HG03439 (cell line): ENCODE results near the gene ADAMTSL5.
"Not testable (repeated sequence)": the region's sequence is repeated elsewhere in the genome, so short reads cannot be mapped to it uniquely, and the experiment has no call there.

Source experiments
- ATAC-seq: cut with Tn5 transposase; IDR thresholded peaks from one replicate; pipeline ENCODE4 v1.9.1; 2021; ENCODE audit warnings: mild to moderate bottlenecking, moderate library complexity; ENCODE audit not compliant: unreplicated experiment

The ADAMTSL5 gene

GRCh38 chr19:1531587-1531986 is 18.8 kb upstream of the ADAMTSL5 start:
- ATAC-seq = no peak

GRCh38 chr19:1530856-1531255 is 18.0 kb upstream of the ADAMTSL5 start:
- ATAC-seq = not testable (repeated sequence)

GRCh38 chr19:1529430-1529816 is 16.6 kb upstream of the ADAMTSL5 start:
- ATAC-seq = no peak

- no peak for ATAC-seq
Measured at GRCh38 chr19:1528596-1529429, 16.0 kb upstream of the ADAMTSL5 start.

- ATAC-seq = no peak
Measured at GRCh38 chr19:1527650-1528309, 15.0 kb upstream of the ADAMTSL5 start.

- ATAC-seq = no peak
Measured at GRCh38 chr19:1526979-1527649, 14.3 kb upstream of the ADAMTSL5 start.

GRCh38 chr19:1526066-1526778 is 13.4 kb upstream of the ADAMTSL5 start:
- ATAC-seq = no peak

GRCh38 chr19:1525343-1525742 is 12.5 kb upstream of the ADAMTSL5 start:
- ATAC-seq = no peak

GRCh38 chr19:1524972-1525325 is 12.1 kb upstream of the ADAMTSL5 start:
- ATAC-seq = no peak

- ATAC-seq = no peak
Measured at GRCh38 chr19:1524287-1524971, 11.6 kb upstream of the ADAMTSL5 start.

GRCh38 chr19:1523412-1524286 is 10.8 kb upstream of the ADAMTSL5 start, which contains the start of gene PLK5:
Gene PLK5 (plus strand): TSS chr19:1524077. CDS start chr19:1526997, 2,920 bp downstream.
- no peak for ATAC-seq

GRCh38 chr19:1522838-1523237 is 10.0 kb upstream of the ADAMTSL5 start:
- ATAC-seq = no peak

- no peak for ATAC-seq
Measured at GRCh38 chr19:1522061-1522460, 9.2 kb upstream of the ADAMTSL5 start.

- no peak for ATAC-seq
Measured at GRCh38 chr19:1521636-1522035, 8.8 kb upstream of the ADAMTSL5 start.

GRCh38 chr19:1520203-1520780 is 7.5 kb upstream of the ADAMTSL5 start:
- no peak for ATAC-seq

GRCh38 chr19:1519802-1520201 is 7.0 kb upstream of the ADAMTSL5 start:
- not testable (repeated sequence) for ATAC-seq

GRCh38 chr19:1518471-1518870 is 5.7 kb upstream of the ADAMTSL5 start:
- ATAC-seq = no peak

- no peak for ATAC-seq
Measured at GRCh38 chr19:1516395-1516753, 3.6 kb upstream of the ADAMTSL5 start.

- no peak for ATAC-seq
Measured at GRCh38 chr19:1514986-1515721, 2.3 kb upstream of the ADAMTSL5 start.
